MCF 10A (cell line): ENCODE data around the gene CCDC201. TPM values are rescaled to one million over a fixed set of nuclear protein-coding genes. Genes with fewer than 3 reads are reported as not detected.

ENCODE experiments used
- BruUV-seq: library from RNA; stranded (reverse); fragments of 400-500 nt; replicated peaks from 2 replicates; lab custom pipeline; 2021; lab: Mats Ljungman, UMichigan
- CTCF ChIA-PET: fragments of 300-600 bp; sonication (Branson Sonifier 250); formaldehyde crosslinking; extraction: SDS; loops from one replicate; lab custom pipeline; 2021; ENCODE audit warnings: antibody characterized with exemption, inconsistent platforms; lab: Yijun Ruan, JAX
- POLR2A ChIA-PET: fragments of 300-600, 350-650 bp; sonication (Branson Sonifier 250); formaldehyde crosslinking; extraction: SDS; loops from one replicate; lab custom pipeline; 2020; ENCODE audit warnings: antibody characterized with exemption, inconsistent platforms; lab: Yijun Ruan, JAX
- DNase-seq: peaks from one replicate; pipeline ENCODE4 v3.0.0-alpha.2; 2018; ENCODE audit not compliant: unreplicated experiment
- H3K27ac Mint-ChIP-seq: one replicate; pipeline ENCODE4 v1.8.0; 2022; ENCODE audit warnings: mild to moderate bottlenecking, low read depth, mixed read lengths; ENCODE audit not compliant: unreplicated experiment
- H3K27me3 Mint-ChIP-seq: one replicate; pipeline ENCODE4 v1.8.0; 2022; ENCODE audit warnings: mixed read lengths; ENCODE audit not compliant: insufficient read depth, unreplicated experiment
- H3K36me3 Mint-ChIP-seq: one replicate; pipeline ENCODE4 v1.8.0; 2022; ENCODE audit warnings: mild to moderate bottlenecking, moderate library complexity, mixed read lengths; ENCODE audit not compliant: insufficient read depth, unreplicated experiment
- H3K4me1 Mint-ChIP-seq: one replicate; pipeline ENCODE4 v1.8.0; 2022; ENCODE audit warnings: mixed read lengths; ENCODE audit not compliant: insufficient read depth, unreplicated experiment
- H3K4me3 Mint-ChIP-seq: one replicate; pipeline ENCODE4 v1.8.0; 2022; ENCODE audit warnings: mild to moderate bottlenecking, moderate library complexity, mixed read lengths; ENCODE audit not compliant: unreplicated experiment
- H3K9me3 Mint-ChIP-seq: one replicate; pipeline ENCODE4 v1.8.0; 2022; ENCODE audit warnings: mixed read lengths; ENCODE audit not compliant: unreplicated experiment
- intact Hi-C: fragments of 100-400 bp; cut with micrococcal nuclease; formaldehyde crosslinking; loops from 2 replicates; pipeline ENCODE4 v1.14.1; 2022
- total RNA-seq: library from RNA; stranded (reverse); gene quantifications from 2 replicates; pipeline ENCODE4 v1.2.3, GENCODE V29; 2022
- TF ChIP-seq, protein P1 (sequence below): fragments of 200-600 bp; IDR thresholded peaks from one replicate; pipeline ENCODE4 v1.8.0; 2022; ENCODE audit warnings: antibody characterized with exemption, mild to moderate bottlenecking; ENCODE audit not compliant: unreplicated experiment

CCDC201 gene
- total RNA-seq, 1 experiment from 2014 or later, result not detected

GRCh38 chr7:45909561-45909960 is 36.7 kb upstream of the CCDC201 start:
- POLR2A ChIA-PET, result no interaction called here
- H3K9me3 Mint-ChIP-seq, result no peaks in the 10 kb centered on the region
- DNase-seq, result no peak
- TF ChIP-seq, protein P1, sequence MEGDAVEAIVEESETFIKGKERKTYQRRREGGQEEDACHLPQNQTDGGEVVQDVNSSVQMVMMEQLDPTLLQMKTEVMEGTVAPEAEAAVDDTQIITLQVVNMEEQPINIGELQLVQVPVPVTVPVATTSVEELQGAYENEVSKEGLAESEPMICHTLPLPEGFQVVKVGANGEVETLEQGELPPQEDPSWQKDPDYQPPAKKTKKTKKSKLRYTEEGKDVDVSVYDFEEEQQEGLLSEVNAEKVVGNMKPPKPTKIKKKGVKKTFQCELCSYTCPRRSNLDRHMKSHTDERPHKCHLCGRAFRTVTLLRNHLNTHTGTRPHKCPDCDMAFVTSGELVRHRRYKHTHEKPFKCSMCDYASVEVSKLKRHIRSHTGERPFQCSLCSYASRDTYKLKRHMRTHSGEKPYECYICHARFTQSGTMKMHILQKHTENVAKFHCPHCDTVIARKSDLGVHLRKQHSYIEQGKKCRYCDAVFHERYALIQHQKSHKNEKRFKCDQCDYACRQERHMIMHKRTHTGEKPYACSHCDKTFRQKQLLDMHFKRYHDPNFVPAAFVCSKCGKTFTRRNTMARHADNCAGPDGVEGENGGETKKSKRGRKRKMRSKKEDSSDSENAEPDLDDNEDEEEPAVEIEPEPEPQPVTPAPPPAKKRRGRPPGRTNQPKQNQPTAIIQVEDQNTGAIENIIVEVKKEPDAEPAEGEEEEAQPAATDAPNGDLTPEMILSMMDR, result no peak
- BruUV-seq, result no TSS peak
- peaks cover 2% of the 10 kb centered on the region for H3K36me3 Mint-ChIP-seq
- H3K4me1 Mint-ChIP-seq, result peaks cover 1% of the 10 kb centered on the region
- intact Hi-C loops, result no loop called here
- no peaks in the 10 kb centered on the region for H3K27me3 Mint-ChIP-seq
- CTCF ChIA-PET, result interaction anchor here (0.6 to 1.0 kb wide), 4 partner anchors 8 to 481 kb away, joined by 3 to 4 read pairs (median 3); no protein-coding TSS in a partner anchor
- no peak overlapping the region for H3K4me3 Mint-ChIP-seq
- no peak overlapping the region for H3K27ac Mint-ChIP-seq

DNA sequence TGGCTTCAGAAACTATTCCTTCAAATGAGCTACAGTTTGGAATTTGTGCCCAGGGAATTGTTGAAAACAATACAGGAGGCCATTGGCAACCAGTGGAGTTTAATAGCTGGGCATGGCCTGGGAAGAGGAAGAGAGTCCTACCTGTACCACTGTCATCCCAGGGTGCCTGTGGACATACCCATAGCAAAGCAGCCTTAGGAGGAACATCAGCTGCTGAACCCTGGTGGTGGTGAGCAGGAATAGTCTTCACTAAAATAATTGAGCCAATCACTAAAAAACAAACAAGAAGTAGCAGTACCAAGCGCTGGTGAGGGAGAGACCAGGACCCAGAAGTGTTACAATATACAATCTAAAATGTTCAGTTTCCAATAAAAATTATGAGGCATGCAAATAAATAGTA is 29.9 kb upstream of the CCDC201 start:
- TF ChIP-seq, protein P1, result no peak
- no TSS peak for BruUV-seq
- Mint-ChIP-seq H3K27ac (no peak overlapping the region), H3K4me1 (no peaks in the 10 kb centered on the region), H3K4me3 (no peak overlapping the region), H3K36me3 (no peaks in the 10 kb centered on the region), H3K9me3 (no peaks in the 10 kb centered on the region), H3K27me3 (no peaks in the 10 kb centered on the region)
- intact Hi-C loops, result no loop called here
- ChIA-PET POLR2A (interaction anchor here (0.6 kb wide), 1 partner anchor 1934 kb away, joined by 3 read pairs; no protein-coding TSS in a partner anchor), CTCF (interaction anchor here (0.5 to 1.6 kb wide), 8 partner anchors 9 to 1864 kb away, joined by 3 to 13 read pairs (median 4); no protein-coding TSS in a partner anchor)
- DNase-seq, result no peak

DNA sequence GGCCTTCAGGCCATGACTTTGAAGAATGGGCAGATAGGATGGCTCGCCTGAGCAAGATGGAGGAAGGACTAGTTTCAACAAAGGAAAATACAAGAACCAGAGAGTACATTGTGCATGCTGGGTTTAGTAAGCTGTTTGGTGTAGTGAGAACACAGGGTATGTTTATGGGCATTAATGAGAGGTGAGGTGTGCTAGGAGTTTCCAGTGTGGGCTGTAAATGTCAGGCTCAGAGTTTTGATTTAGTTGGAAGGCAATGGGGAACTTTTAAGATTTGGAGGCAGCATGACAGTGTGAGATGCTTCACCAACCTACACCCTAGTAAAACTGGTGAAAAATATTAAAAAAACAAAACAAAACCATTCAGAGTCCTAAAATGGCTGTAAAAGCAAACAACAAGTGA is 28.7 kb upstream of the CCDC201 start:
- no peak for DNase-seq
- Mint-ChIP-seq H3K9me3 (no peaks in the 10 kb centered on the region), H3K27me3 (no peaks in the 10 kb centered on the region), H3K27ac (no peak overlapping the region), H3K36me3 (no peaks in the 10 kb centered on the region), H3K4me1 (no peaks in the 10 kb centered on the region), H3K4me3 (no peak overlapping the region)
- CTCF ChIA-PET, result interaction anchor here (0.6 to 2.6 kb wide), 6 partner anchors 11 to 1250 kb away, joined by 3 to 8 read pairs (median 4); no protein-coding TSS in a partner anchor
- POLR2A ChIA-PET, result no interaction called here
- BruUV-seq, result no TSS peak
- TF ChIP-seq, protein P1, result no peak
- intact Hi-C loops, result no loop called here

GRCh38 chr7:45898222-45898621 is 25.3 kb upstream of the CCDC201 start:
- BruUV-seq, result no TSS peak
- H3K27ac Mint-ChIP-seq, result no peak overlapping the region
- no peak for DNase-seq
- peaks cover 12% of the 10 kb centered on the region for H3K27me3 Mint-ChIP-seq
- H3K4me3 Mint-ChIP-seq, result no peak overlapping the region
- H3K9me3 Mint-ChIP-seq, result no peaks in the 10 kb centered on the region
- ChIA-PET POLR2A (no interaction called here), CTCF (interaction anchor here (0.6 kb wide), 1 partner anchor 454 kb away, joined by 3 read pairs; no protein-coding TSS in a partner anchor)
- no peaks in the 10 kb centered on the region for H3K4me1 Mint-ChIP-seq
- intact Hi-C loops, result no loop called here
- no peaks in the 10 kb centered on the region for H3K36me3 Mint-ChIP-seq
- TF ChIP-seq, protein P1, result no peak
